Esophagus squamous epithelium (tissue), 5 donors: ENCODE data around the gene OR52J3. TPM values are rescaled to one million over a fixed set of nuclear protein-coding genes. Genes with fewer than 3 reads are reported as not detected.

Experiments
- DNase-seq: peaks from one replicate; lab custom pipeline; 2025; lab: John Stamatoyannopoulos, UW
- H3K27ac ChIP-seq, 4 donors: fragments of 200-600 bp; sonication (generic); one replicate each; pipeline ENCODE4 v1.5.1; 2016 to 2019; ENCODE audit warnings: mild to moderate bottlenecking in 1 of 4
- H3K27me3 ChIP-seq, 4 donors: fragments of 200-600 bp; sonication (generic); 1 replicate in 3 of 4; 2 replicates in 1 of 4; pipeline versions ENCODE4 v1.5.1 to v1.6.0; 2017 to 2021; ENCODE audit warnings: antibody characterized with exemption in 1 of 4
- H3K36me3 ChIP-seq, 3 donors: fragments of 200-600 bp; sonication (generic); one replicate each; pipeline ENCODE4 v1.5.1; 2016 to 2019
- H3K4me1 ChIP-seq, 3 donors: fragments of 200-600 bp; sonication (generic); one replicate each; pipeline ENCODE4 v1.5.1; 2017 to 2019
- H3K4me3 ChIP-seq, 4 donors: fragments of 200-600 bp; sonication (generic); 1 replicate in 3 of 4; 2 replicates in 1 of 4; pipeline ENCODE4 v1.5.1; 2016 to 2019; ENCODE audit warnings: mild to moderate bottlenecking in 2 of 4, moderate library complexity in 1 of 4
- H3K9me3 ChIP-seq, 3 donors: fragments of 200-600 bp; sonication (generic); one replicate each; pipeline ENCODE4 v1.5.1; 2016 to 2019
- CTCF ChIP-seq, 6 experiments: fragments of 450-650 bp in 4 of 6; fragments of 200-600 bp in 2 of 6; sonication (generic) in 2 of 6; IDR thresholded peaks; one replicate each; pipeline ENCODE4 v1.5.1; 2016 to 2019; ENCODE audit warnings: antibody characterized with exemption in 6 of 6, mild to moderate bottlenecking in 4 of 6, moderate library complexity in 4 of 6
- POLR2A ChIP-seq, 4 donors: fragments of 450-650 bp; IDR thresholded peaks; one replicate each; pipeline ENCODE4 v1.6.1; 2017; ENCODE audit warnings: antibody characterized with exemption in 4 of 4, mild to moderate bottlenecking in 4 of 4, moderate library complexity in 3 of 4
- WGBS, 2 donors: methylation state at CpG; one replicate each; pipeline ENCODE4 v1.1.5; 2018; 5-methylcytosine and 5-hydroxymethylcytosine counted together
- intact Hi-C: fragments of 100-400 bp; cut with DNase I; formaldehyde crosslinking; loops from one replicate; pipeline ENCODE4 v1.15.0; 2022
- total RNA-seq, 4 donors: library from RNA; depleted of rRNA; stranded (reverse); fragments of >200 nt; gene quantifications; one replicate each; pipeline ENCODE4 v1.1.0, GENCODE V29; 2016
- donor health status: DM: yes; HTN: yes; CAD: no.

OR52J3 gene
- total RNA-seq, 4 donors from 2014 or later = not detected

- H3K36me3 ChIP-seq = no peaks in the 10 kb centered on the region
- TF ChIP-seq POLR2A (IDR thresholded peaks at IDR 0.05) (no peak), CTCF (IDR thresholded peaks at IDR 0.05) (no peak)
- intact Hi-C loops = no loop called here
- H3K4me1 ChIP-seq = no peaks in the 10 kb centered on the region
- H3K9me3 ChIP-seq = no peaks in the 10 kb centered on the region
- no peak within 1 kb of the TSS for H3K4me3 ChIP-seq
- H3K27me3 ChIP-seq = no peaks in the 10 kb centered on the region
- H3K27ac ChIP-seq = no peak within 1 kb of the TSS
- WGBS, 2 donors = 42 to 53% methylated on average over 3 of the region's 3 CpGs
- no peak for DNase-seq
Observed at GRCh38 chr11:5069272-5069671, 22.9 kb downstream of the OR52J3 start, which contains the start of gene OR52E1. Gene OR52E1, plus strand, starts transcription at chr11:5069572.

- DNase-seq = no peak
- intact Hi-C loops = no loop called here
- Histone ChIP-seq H3K4me1 (no peaks in the 10 kb centered on the region), H3K9me3 (no peaks in the 10 kb centered on the region), H3K4me3 (no peak overlapping the region), H3K27ac (no peak overlapping the region), H3K36me3 (no peaks in the 10 kb centered on the region), H3K27me3 (no peaks in the 10 kb centered on the region)
- 50 to 56% methylated on average over 3 of the region's 3 CpGs for WGBS, 2 donors
- no peak for TF ChIP-seq POLR2A (IDR thresholded peaks at IDR 0.05)
- TF ChIP-seq CTCF (IDR thresholded peaks at IDR 0.05) = no peak
Observed at GRCh38 chr11:5071799-5072198, 25.5 kb downstream of the OR52J3 start.

- DNase-seq = no peak
- WGBS, 2 donors = 50 to 65% methylated on average over 2 of the region's 2 CpGs
- intact Hi-C loops = no loop called here
Observed at GRCh38 chr11:5081405-5081804, 35.1 kb downstream of the OR52J3 start.

GRCh38 chr11:5083602-5084001 lies 37.3 kb downstream of the OR52J3 start:
- Histone ChIP-seq H3K36me3 (no peaks in the 10 kb centered on the region), H3K27me3 (no peaks in the 10 kb centered on the region), H3K27ac (no peak overlapping the region), H3K4me1 (no peaks in the 10 kb centered on the region), H3K4me3 (no peak overlapping the region), H3K9me3 (no peaks in the 10 kb centered on the region)
- intact Hi-C loops = no loop called here
- DNase-seq = no peak
- no peak for TF ChIP-seq CTCF (IDR thresholded peaks at IDR 0.05)
- no peak for TF ChIP-seq POLR2A (IDR thresholded peaks at IDR 0.05)

More at GRCh38 chr11:5081405-5081804, 35.1 kb downstream of the OR52J3 start:
- TF ChIP-seq CTCF (IDR thresholded peaks at IDR 0.05) (no peak), POLR2A (IDR thresholded peaks at IDR 0.05) (no peak)
- no peaks in the 10 kb centered on the region for H3K36me3 ChIP-seq
- H3K9me3 ChIP-seq = no peaks in the 10 kb centered on the region
- no peak overlapping the region for H3K27ac ChIP-seq
- H3K4me3 ChIP-seq = no peak overlapping the region
- H3K27me3 ChIP-seq = no peaks in the 10 kb centered on the region
- H3K4me1 ChIP-seq = no peaks in the 10 kb centered on the region

GRCh38 chr11:5088556-5088955 lies 42.2 kb downstream of the OR52J3 start:
- H3K4me1 ChIP-seq = no peaks in the 10 kb centered on the region
- TF ChIP-seq CTCF (IDR thresholded peaks at IDR 0.05) (no peak), POLR2A (IDR thresholded peaks at IDR 0.05) (no peak)
- H3K4me3 ChIP-seq = no peak overlapping the region
- H3K9me3 ChIP-seq = no peaks in the 10 kb centered on the region
- H3K27me3 ChIP-seq = no peaks in the 10 kb centered on the region
- intact Hi-C loops = no loop called here
- no peak overlapping the region for H3K27ac ChIP-seq
- no peaks in the 10 kb centered on the region for H3K36me3 ChIP-seq
- DNase-seq = no peak
